ENCODE results near the gene SERPINE2.

DNA sequence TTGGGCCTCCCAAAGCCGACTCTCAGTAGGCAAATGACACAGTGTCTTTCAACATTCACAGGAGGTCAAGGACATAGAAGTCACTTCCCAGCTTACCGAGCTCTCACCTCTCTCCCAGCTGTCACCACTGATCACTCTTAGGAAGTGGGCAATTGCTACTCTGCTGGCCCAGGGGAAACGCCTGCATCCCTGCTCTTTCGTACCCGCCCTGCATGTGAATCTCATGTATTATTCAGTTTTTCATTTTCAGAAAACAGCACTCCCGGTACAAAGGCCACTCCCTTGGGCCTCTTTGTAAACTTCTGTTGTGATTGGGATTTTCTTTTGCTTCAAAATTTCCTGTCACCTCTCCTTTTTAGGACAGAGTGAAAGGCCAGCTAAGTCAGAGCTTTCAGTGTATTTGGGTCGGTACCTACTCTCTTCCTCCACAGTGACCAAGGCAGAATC is 66.4 kb downstream of the SERPINE2 start:
- TF ChIP-seq, protein P1, sequence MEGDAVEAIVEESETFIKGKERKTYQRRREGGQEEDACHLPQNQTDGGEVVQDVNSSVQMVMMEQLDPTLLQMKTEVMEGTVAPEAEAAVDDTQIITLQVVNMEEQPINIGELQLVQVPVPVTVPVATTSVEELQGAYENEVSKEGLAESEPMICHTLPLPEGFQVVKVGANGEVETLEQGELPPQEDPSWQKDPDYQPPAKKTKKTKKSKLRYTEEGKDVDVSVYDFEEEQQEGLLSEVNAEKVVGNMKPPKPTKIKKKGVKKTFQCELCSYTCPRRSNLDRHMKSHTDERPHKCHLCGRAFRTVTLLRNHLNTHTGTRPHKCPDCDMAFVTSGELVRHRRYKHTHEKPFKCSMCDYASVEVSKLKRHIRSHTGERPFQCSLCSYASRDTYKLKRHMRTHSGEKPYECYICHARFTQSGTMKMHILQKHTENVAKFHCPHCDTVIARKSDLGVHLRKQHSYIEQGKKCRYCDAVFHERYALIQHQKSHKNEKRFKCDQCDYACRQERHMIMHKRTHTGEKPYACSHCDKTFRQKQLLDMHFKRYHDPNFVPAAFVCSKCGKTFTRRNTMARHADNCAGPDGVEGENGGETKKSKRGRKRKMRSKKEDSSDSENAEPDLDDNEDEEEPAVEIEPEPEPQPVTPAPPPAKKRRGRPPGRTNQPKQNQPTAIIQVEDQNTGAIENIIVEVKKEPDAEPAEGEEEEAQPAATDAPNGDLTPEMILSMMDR (conservative IDR thresholded peaks at IDR 0.05; ENCODE audit: low read depth, low read length): no peak
- no peak for TF ChIP-seq EZH2 (IDR thresholded peaks at IDR 0.05; ENCODE audit: borderline replicate concordance, low read depth, low read length, poor library complexity, severe bottlenecking)

Data from A673 (cell line).